HCT116 (cell line): ENCODE results near the gene GRHL3. TPM values are rescaled to one million over a fixed set of nuclear protein-coding genes. Genes with fewer than 3 reads are reported as not detected.

Experiments
- ATAC-seq: fragments of 200-7000 bp; cut with Tn5 transposase; 2 replicates; pipeline ENCODE4 v1.9.1; 2020; ENCODE audit warnings: mild to moderate bottlenecking, moderate library complexity
- BruUV-seq: library from RNA; stranded (reverse); fragments of 400-500 nt; replicated peaks from 2 replicates; lab custom pipeline; 2021; lab: Mats Ljungman, UMichigan
- CTCF ChIA-PET: fragments of 300-600 bp; sonication (Branson Sonifier 250); formaldehyde crosslinking; loops from one replicate; lab custom pipeline; 2021; ENCODE audit warnings: antibody characterized with exemption; lab: Charles Lee
- POLR2A ChIA-PET: fragments of 300-600, 350-600 bp; sonication (Branson Sonifier 250); formaldehyde crosslinking; loops from one replicate; lab custom pipeline; 2021; ENCODE audit warnings: antibody characterized with exemption; lab: Charles Lee
- RAD21 ChIA-PET, 2 experiments: fragments of 300-600 bp; sonication (Branson Sonifier 250); formaldehyde crosslinking; loops; one replicate each; lab custom pipeline; 2023; ENCODE audit warnings: low total read pairs in 2 of 2; ENCODE audit not compliant: uncharacterized antibody in 2 of 2, unreplicated experiment in 2 of 2, low non-redundant PET in 1 of 2; lab: Charles Lee
- DNase-seq: peaks from one replicate; pipeline ENCODE4 v3.0.0-alpha.2; 2010; ENCODE audit warnings: low read depth, low spot score
- H2AFZ ChIP-seq: fragments of 200-600 bp; shearing (Covaris generic), sonication (generic); 2 replicates; pipeline ENCODE4 v1.6.1; 2017; ENCODE audit warnings: low read depth, mixed run types, mixed read lengths, antibody characterized with exemption, low read length; ENCODE audit not compliant: poor library complexity, severe bottlenecking
- H3K27ac ChIP-seq: 2 replicates; pipeline ENCODE4 v1.5.1; 2012; ENCODE audit warnings: low read depth, low read length
- H3K27me3 ChIP-seq: fragments of 200-600 bp; sonication (generic); 2 replicates; pipeline ENCODE4 v1.6.1; 2016; ENCODE audit warnings: mixed run types, low read length, mixed read lengths; ENCODE audit not compliant: insufficient read depth
- H3K36me3 ChIP-seq, 2 experiments: fragments of 200-500 bp in 1 of 2; fragments of 200-600 bp in 1 of 2; sonication (Bioruptor generic) in 1 of 2; sonication (generic) in 1 of 2; 2 replicates each; pipeline versions ENCODE4 v1.5.1 to v1.6.1; 2014 to 2016; ENCODE audit warnings: low read length in 2 of 2, inconsistent platforms in 1 of 2, mixed read lengths in 1 of 2, mixed run types in 1 of 2; ENCODE audit not compliant: insufficient read depth in 2 of 2, control insufficient read depth in 1 of 2
- H3K4me1 ChIP-seq, 2 experiments: fragments of 200-600 bp in 1 of 2; sonication (generic) in 1 of 2; 2 replicates each; pipeline versions ENCODE4 v1.5.1 to v1.6.1; 2012 to 2017; ENCODE audit warnings: low read length in 2 of 2, inconsistent platforms in 1 of 2, mild to moderate bottlenecking in 1 of 2, mixed read lengths in 1 of 2, mixed run types in 1 of 2, moderate library complexity in 1 of 2; ENCODE audit not compliant: insufficient read depth in 2 of 2, control insufficient read depth in 1 of 2
- H3K4me2 ChIP-seq: fragments of 200-600 bp; sonication (generic); 2 replicates; pipeline ENCODE4 v1.6.1; 2017; ENCODE audit warnings: mixed run types, low read length, mixed read lengths
- H3K4me3 ChIP-seq, 2 experiments: fragments of 200-600 bp in 1 of 2; sonication (generic) in 1 of 2; replicated peaks in 1 of 2; 2 replicates each; pipeline ENCODE4 v1.5.1; 2011 to 2016; ENCODE audit warnings: low read length in 2 of 2, control low read depth in 1 of 2, low read depth in 1 of 2, mild to moderate bottlenecking in 1 of 2, mixed read lengths in 1 of 2, mixed run types in 1 of 2
- H3K79me2 ChIP-seq: fragments of 200-600 bp; sonication (generic); 2 replicates; pipeline ENCODE4 v1.6.1; 2017; ENCODE audit warnings: mild to moderate bottlenecking, mixed run types, low read length, moderate library complexity, mixed read lengths; ENCODE audit not compliant: insufficient read depth
- H3K9ac ChIP-seq: fragments of 200-600 bp; sonication (generic); 2 replicates; pipeline ENCODE4 v1.6.1; 2016; ENCODE audit warnings: low read length, mixed read lengths
- H3K9me2 ChIP-seq: fragments of 200-600 bp; sonication (generic), shearing (Covaris generic); 2 replicates; pipeline ENCODE4 v1.6.1; 2017; ENCODE audit warnings: mixed run types, mild to moderate bottlenecking, moderate library complexity; ENCODE audit not compliant: insufficient read depth
- H3K9me3 ChIP-seq, 2 experiments: fragments of 200-500 bp in 1 of 2; fragments of 200-600 bp in 1 of 2; sonication (Bioruptor generic) in 1 of 2; sonication (generic) in 1 of 2; 2 replicates each; pipeline ENCODE4 v1.6.1; 2014 to 2017; ENCODE audit warnings: low read length in 2 of 2, mixed read lengths in 2 of 2, inconsistent platforms in 1 of 2, low read depth in 1 of 2, mild to moderate bottlenecking in 1 of 2, mixed run types in 1 of 2, moderate library complexity in 1 of 2; ENCODE audit not compliant: control insufficient read depth in 1 of 2, insufficient read depth in 1 of 2
- H4K20me1 ChIP-seq: fragments of 200-600 bp; sonication (generic), shearing (Covaris generic); 2 replicates; pipeline ENCODE4 v1.6.1; 2017; ENCODE audit warnings: mixed run types, mild to moderate bottlenecking, moderate library complexity; ENCODE audit not compliant: insufficient read depth
- ATF3 ChIP-seq: IDR thresholded peaks from 2 replicates; pipeline ENCODE4 v1.6.1; 2012
- CBX3 ChIP-seq: IDR thresholded peaks from 2 replicates; pipeline ENCODE4 v1.6.1; 2012; ENCODE audit warnings: low read depth
- EGR1 ChIP-seq: IDR thresholded peaks from 2 replicates; pipeline ENCODE4 v1.6.1; 2012; ENCODE audit warnings: low read depth
- EZH2 ChIP-seq: fragments of 200-600 bp; sonication (generic); IDR thresholded peaks from 2 replicates; pipeline ENCODE4 v1.6.1; 2017; ENCODE audit warnings: antibody characterized with exemption, mixed run types
- EZH2phosphoT487 ChIP-seq: fragments of 200-600 bp; IDR thresholded peaks from 2 replicates; pipeline ENCODE4 v1.6.1; 2018; ENCODE audit warnings: antibody characterized with exemption, borderline replicate concordance
- JUND ChIP-seq: IDR thresholded peaks from 2 replicates; pipeline ENCODE4 v1.6.1; 2012
- POLR2AphosphoS5 ChIP-seq: IDR thresholded peaks from 2 replicates; pipeline ENCODE4 v1.6.1; 2011; ENCODE audit warnings: mild to moderate bottlenecking, low read depth, low read length, moderate library complexity
- REST ChIP-seq: IDR thresholded peaks from 2 replicates; pipeline ENCODE4 v1.6.1; 2012; ENCODE audit warnings: low read depth
- SIN3A ChIP-seq: IDR thresholded peaks from 2 replicates; pipeline ENCODE4 v1.6.1; 2012; ENCODE audit warnings: low read depth
- SRF ChIP-seq: IDR thresholded peaks from 2 replicates; pipeline ENCODE4 v1.6.1; 2012; ENCODE audit warnings: low read depth
- TCF7L2 ChIP-seq: IDR thresholded peaks from 2 replicates; pipeline ENCODE4 v1.7.0; 2011; ENCODE audit warnings: borderline replicate concordance, inconsistent platforms; ENCODE audit not compliant: insufficient read depth, insufficient read length; ENCODE audit errors: extremely low read depth
- YY1 ChIP-seq: IDR thresholded peaks from 2 replicates; pipeline ENCODE4 v1.6.1; 2011; ENCODE audit warnings: low read length, low read depth, moderate library complexity, mild to moderate bottlenecking; ENCODE audit not compliant: insufficient replicate concordance; ENCODE audit errors: extremely low read depth
- intact Hi-C: fragments of 100-400 bp; cut with micrococcal nuclease; formaldehyde crosslinking; loops from 2 replicates; pipeline ENCODE4 v1.10.0; 2022
- total RNA-seq: library from RNA; stranded (reverse); gene quantifications from one replicate; pipeline ENCODE4 v1.2.1, GENCODE V29; 2021; ENCODE audit not compliant: unreplicated experiment
- TF ChIP-seq, protein P1 (sequence below): IDR thresholded peaks from 2 replicates; pipeline ENCODE4 v1.6.1; 2011; ENCODE audit warnings: mild to moderate bottlenecking, low read length, moderate library complexity; ENCODE audit not compliant: insufficient replicate concordance; ENCODE audit errors: extremely low read depth
- TF ChIP-seq, protein P2 (sequence below): IDR thresholded peaks from 2 replicates; pipeline ENCODE4 v1.6.1; 2012

The GRHL3 gene
- total RNA-seq, 1 experiment from 2014 or later = 1.0 TPM

- TF ChIP-seq SIN3A (no peak), EZH2phosphoT487 (no peak), EZH2 (no peak)
These were observed 64.3 kb downstream of the GRHL3 start (continued) for GRCh38 chr1:24383381-24383940.

GRCh38 chr1:24384251-24385090 lies 65.3 kb downstream of the GRHL3 start:
- no peak overlapping the region for H3K4me3 ChIP-seq
- H4K20me1 ChIP-seq = no peaks in the 10 kb centered on the region
- BruUV-seq = no TSS peak
- intact Hi-C loops = no loop called here
- H3K4me1 ChIP-seq = peaks cover 0 to 17% of the 10 kb centered on the region in 2 experiments; a peak in 2 of 4 replicates
- POLR2A ChIA-PET = interaction anchor here (0.5 kb wide), 1 partner anchor 185 kb away, joined by 3 read pairs; no protein-coding TSS in a partner anchor
- DNase-seq = no peak
- no peaks in the 10 kb centered on the region for H3K9me3 ChIP-seq
- no peak overlapping the region for H3K9ac ChIP-seq
- RAD21 ChIA-PET = no interaction called here
- no peaks in the 10 kb centered on the region for H3K79me2 ChIP-seq
- H3K27ac ChIP-seq = no peak overlapping the region
- ATAC-seq = no peak
- no peaks in the 10 kb centered on the region for H3K27me3 ChIP-seq
- H3K9me2 ChIP-seq = no peaks in the 10 kb centered on the region
- CTCF ChIA-PET = interaction anchor here (0.9 to 3.3 kb wide), 4 partner anchors 9 to 234 kb away, joined by 3 to 22 read pairs (median 4); no protein-coding TSS in a partner anchor
- no peak overlapping the region for H2AFZ ChIP-seq
- no peaks in the 10 kb centered on the region for H3K36me3 ChIP-seq
- no peak overlapping the region for H3K4me2 ChIP-seq
- TF ChIP-seq YY1 (no peak), SRF (no peak), SIN3A (no peak), REST (no peak), EGR1 (no peak), ATF3 (no peak), TCF7L2 (no peak), CBX3 (no peak), JUND (no peak), POLR2AphosphoS5 (no peak)
- TF ChIP-seq, protein P1, sequence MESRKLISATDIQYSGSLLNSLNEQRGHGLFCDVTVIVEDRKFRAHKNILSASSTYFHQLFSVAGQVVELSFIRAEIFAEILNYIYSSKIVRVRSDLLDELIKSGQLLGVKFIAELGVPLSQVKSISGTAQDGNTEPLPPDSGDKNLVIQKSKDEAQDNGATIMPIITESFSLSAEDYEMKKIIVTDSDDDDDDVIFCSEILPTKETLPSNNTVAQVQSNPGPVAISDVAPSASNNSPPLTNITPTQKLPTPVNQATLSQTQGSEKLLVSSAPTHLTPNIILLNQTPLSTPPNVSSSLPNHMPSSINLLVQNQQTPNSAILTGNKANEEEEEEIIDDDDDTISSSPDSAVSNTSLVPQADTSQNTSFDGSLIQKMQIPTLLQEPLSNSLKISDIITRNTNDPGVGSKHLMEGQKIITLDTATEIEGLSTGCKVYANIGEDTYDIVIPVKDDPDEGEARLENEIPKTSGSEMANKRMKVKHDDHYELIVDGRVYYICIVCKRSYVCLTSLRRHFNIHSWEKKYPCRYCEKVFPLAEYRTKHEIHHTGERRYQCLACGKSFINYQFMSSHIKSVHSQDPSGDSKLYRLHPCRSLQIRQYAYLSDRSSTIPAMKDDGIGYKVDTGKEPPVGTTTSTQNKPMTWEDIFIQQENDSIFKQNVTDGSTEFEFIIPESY = no peak
- TF ChIP-seq, protein P2, sequence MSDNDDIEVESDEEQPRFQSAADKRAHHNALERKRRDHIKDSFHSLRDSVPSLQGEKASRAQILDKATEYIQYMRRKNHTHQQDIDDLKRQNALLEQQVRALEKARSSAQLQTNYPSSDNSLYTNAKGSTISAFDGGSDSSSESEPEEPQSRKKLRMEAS = no peak
